NCI-H524 treated with DMSO at 0.1 percent for 48 hours (cell line): ENCODE data around the gene ILDR1.

ENCODE experiments used
- DNase-seq: peaks from one replicate; lab custom pipeline; 2025; lab: John Stamatoyannopoulos, UW

The ILDR1 gene

GRCh38 chr3:121992601-121993560 lies 29.2 kb downstream of the ILDR1 start:
- no peak for DNase-seq

GRCh38 chr3:121989943-121990342 lies 32.1 kb downstream of the ILDR1 start:
- DNase-seq: no peak

GRCh38 chr3:121988146-121988545 lies 33.9 kb downstream of the ILDR1 start:
- DNase-seq: no peak

- DNase-seq: no peak
Observed at GRCh38 chr3:121985846-121986245, 36.2 kb downstream of the ILDR1 start.

GRCh38 chr3:121981473-121981872 lies 40.6 kb downstream of the ILDR1 start:
- DNase-seq: no peak

- no peak for DNase-seq
Observed at GRCh38 chr3:121980450-121980796, 41.6 kb downstream of the ILDR1 start.

- no peak for DNase-seq
Observed at GRCh38 chr3:121979734-121980449, 42.2 kb downstream of the ILDR1 start.

GRCh38 chr3:121979246-121979645 lies 42.8 kb downstream of the ILDR1 start:
- DNase-seq: no peak

- no peak for DNase-seq
Observed at GRCh38 chr3:121976727-121977126, 45.3 kb downstream of the ILDR1 start.

- DNase-seq: no peak
Observed at GRCh38 chr3:121975702-121976302, 46.2 kb downstream of the ILDR1 start.

GRCh38 chr3:121974601-121975111 lies 47.4 kb downstream of the ILDR1 start:
- no peak for DNase-seq

- no peak for DNase-seq
Observed at GRCh38 chr3:121970047-121970446, 52.0 kb downstream of the ILDR1 start.

- no peak for DNase-seq
Observed at GRCh38 chr3:121969631-121970030, 52.4 kb downstream of the ILDR1 start.

- no peak for DNase-seq
Observed at GRCh38 chr3:121963608-121964007, 58.4 kb downstream of the ILDR1 start.

- no peak for DNase-seq
Observed at GRCh38 chr3:121962443-121962842, 59.6 kb downstream of the ILDR1 start.

GRCh38 chr3:121961283-121961682 lies 60.8 kb downstream of the ILDR1 start:
- no peak for DNase-seq

- DNase-seq: no peak
Observed at GRCh38 chr3:121958801-121959200, 63.2 kb downstream of the ILDR1 start.

- no peak for DNase-seq
Observed at GRCh38 chr3:121957674-121958415, 64.2 kb downstream of the ILDR1 start.

- no peak for DNase-seq
Observed at GRCh38 chr3:121956363-121956762, 65.7 kb downstream of the ILDR1 start.

- no peak for DNase-seq
Observed at GRCh38 chr3:121951291-121951919, 70.6 kb downstream of the ILDR1 start.

GRCh38 chr3:121948641-121949040 lies 73.4 kb downstream of the ILDR1 start:
- DNase-seq: no peak
